ENCODE data around the gene NHLH1. TPM values are rescaled to one million over a fixed set of nuclear protein-coding genes. Genes with fewer than 3 reads are reported as not detected.

The NHLH1 gene
- total and polyA plus RNA-seq, 2 donors (not counting 1 experiment from before 2014, with no cell fraction given), result 0.27 to 0.39 TPM

GRCh38 chr1:160363951-160364735, 2.7 kb upstream of the NHLH1 start:
- Mint-ChIP-seq H3K4me3 (no peak overlapping the region), H3K9me3 (ENCODE audit: insufficient read depth) (no peaks in the 10 kb centered on the region), H3K27ac (no peak overlapping the region), H3K4me1 (no peaks in the 10 kb centered on the region), H3K27me3 (no peaks in the 10 kb centered on the region)
- CTCF ChIA-PET, result interaction anchor here (1.7 to 2.2 kb wide), 2 partner anchors 9 to 12 kb away, joined by 11 to 13 read pairs; no protein-coding TSS in a partner anchor
- Histone ChIP-seq H3K4me1 (ENCODE audit: control insufficient read depth in 2 of 2, insufficient read depth in 2 of 2, low read length in 2 of 2) (no peaks in the 10 kb centered on the region), H3K36me3 (replicated peaks in 1 of 2; ENCODE audit: control extremely low read depth in 1 of 2, control insufficient read depth in 1 of 2, extremely low read depth in 1 of 2, insufficient read depth in 2 of 2, low read length in 1 of 2) (peaks cover 0 to 17% of the 10 kb centered on the region in 2 experiments), H3K9me3 (ENCODE audit: control extremely low read depth in 1 of 3, control insufficient read depth in 2 of 3, insufficient read depth in 1 of 3, low read length in 2 of 3) (no peaks in the 10 kb centered on the region), H2AFZ (ENCODE audit: insufficient read depth, low read depth, low read length, poor library complexity, severe bottlenecking) (no peak overlapping the region), H3K79me2 (ENCODE audit: control insufficient read depth, insufficient read depth, low read length) (no peaks in the 10 kb centered on the region), H3K9ac (ENCODE audit: low read length) (no peak overlapping the region), H3K27me3 (replicated peaks in 1 of 4; ENCODE audit: control extremely low read depth in 1 of 4, control insufficient read depth in 3 of 4, insufficient read depth in 4 of 4, low read length in 3 of 4) (no peaks in the 10 kb centered on the region), H4K20me1 (ENCODE audit: control insufficient read depth, insufficient read depth, low read length, poor library complexity, severe bottlenecking) (no peaks in the 10 kb centered on the region), H3K4me2 (replicated peaks; ENCODE audit: low read depth, low read length, poor library complexity, severe bottlenecking) (no peak overlapping the region), H3K4me3 (ENCODE audit: control extremely low read depth in 1 of 5, extremely low read depth in 1 of 5, insufficient read depth in 1 of 5, low read depth in 2 of 5, low read length in 4 of 5) (no peak overlapping the region), H3K27ac (ENCODE audit: low read length in 2 of 2) (no peak overlapping the region)
- intact Hi-C loops (cut with micrococcal nuclease), result no loop called here
- TF ChIP-seq EZH2 (IDR thresholded peaks at IDR 0.05; ENCODE audit: borderline replicate concordance, insufficient read depth, low read depth, low read length, poor library complexity, severe bottlenecking), result no peak
- TF ChIP-seq CTCF (IDR thresholded peaks at IDR 0.05), result no peak
- WGBS (ENCODE audit: insufficient coverage), result 80% methylated on average over 8 of the region's 12 CpGs
- ATAC-seq (ENCODE audit: low read depth), result no peak
- no peak for DNase-seq
- POLR2A ChIA-PET, result no interaction called here

GRCh38 chr1:160365325-160365724, 1.5 kb upstream of the NHLH1 start:
- H3K4me1 ChIP-seq (ENCODE audit: control insufficient read depth in 2 of 2, insufficient read depth in 2 of 2, low read length in 2 of 2), result no peaks in the 10 kb centered on the region
- ATAC-seq (ENCODE audit: low read depth), result no peak
- Mint-ChIP-seq H3K4me3 (no peak overlapping the region), H3K27me3 (no peaks in the 10 kb centered on the region), H3K9me3 (ENCODE audit: insufficient read depth) (no peaks in the 10 kb centered on the region), H3K27ac (no peak overlapping the region), H3K4me1 (no peaks in the 10 kb centered on the region)
- no peak overlapping the region for H3K9ac ChIP-seq (ENCODE audit: low read length)
- POLR2A ChIA-PET, result no interaction called here
- no peaks in the 10 kb centered on the region for H3K27me3 ChIP-seq (replicated peaks in 1 of 4; ENCODE audit: control extremely low read depth in 1 of 4, control insufficient read depth in 3 of 4, insufficient read depth in 4 of 4, low read length in 3 of 4)
- no CpG with 5 or more reads among the region's 1 CpG for WGBS (ENCODE audit: insufficient coverage)
- no peak for DNase-seq
- H3K4me3 ChIP-seq (ENCODE audit: control extremely low read depth in 1 of 5, extremely low read depth in 1 of 5, insufficient read depth in 1 of 5, low read depth in 2 of 5, low read length in 4 of 5), result no peak overlapping the region
- peaks cover 0 to 6% of the 10 kb centered on the region in 2 experiments for H3K36me3 ChIP-seq (replicated peaks in 1 of 2; ENCODE audit: control extremely low read depth in 1 of 2, control insufficient read depth in 1 of 2, extremely low read depth in 1 of 2, insufficient read depth in 2 of 2, low read length in 1 of 2)
- H3K4me2 ChIP-seq (replicated peaks; ENCODE audit: low read depth, low read length, poor library complexity, severe bottlenecking), result no peak overlapping the region
- H3K79me2 ChIP-seq (ENCODE audit: control insufficient read depth, insufficient read depth, low read length), result no peaks in the 10 kb centered on the region
- intact Hi-C loops (cut with micrococcal nuclease), result no loop called here
- H3K27ac ChIP-seq (ENCODE audit: low read length in 2 of 2), result no peak overlapping the region
- no peaks in the 10 kb centered on the region for H3K9me3 ChIP-seq (ENCODE audit: control extremely low read depth in 1 of 3, control insufficient read depth in 2 of 3, insufficient read depth in 1 of 3, low read length in 2 of 3)
- CTCF ChIA-PET, result interaction anchor here (0.6 to 1.3 kb wide), 2 partner anchors 12 to 483 kb away, joined by 3 to 4 read pairs; no protein-coding TSS in a partner anchor
- TF ChIP-seq EZH2 (IDR thresholded peaks at IDR 0.05; ENCODE audit: borderline replicate concordance, insufficient read depth, low read depth, low read length, poor library complexity, severe bottlenecking) (no peak), CTCF (IDR thresholded peaks at IDR 0.05) (no peak)
- H4K20me1 ChIP-seq (ENCODE audit: control insufficient read depth, insufficient read depth, low read length, poor library complexity, severe bottlenecking), result no peaks in the 10 kb centered on the region
- H2AFZ ChIP-seq (ENCODE audit: insufficient read depth, low read depth, low read length, poor library complexity, severe bottlenecking), result no peak overlapping the region

All from B cell (primary cell).